Prostate gland (tissue), 2 donors: ENCODE measurements around the gene KIAA1328.

Experiments
- POLR2A ChIP-seq: fragments of 450-650 bp; IDR thresholded peaks from one replicate; pipeline ENCODE4 v1.6.1; 2016; ENCODE audit warnings: antibody characterized with exemption, mild to moderate bottlenecking
- POLR2AphosphoS5 ChIP-seq: sonication (generic); formaldehyde crosslinking; IDR thresholded peaks from one replicate; pipeline ENCODE4 v1.6.1; 2017; ENCODE audit warnings: antibody characterized with exemption
- TF ChIP-seq, protein P1 (sequence below), 4 experiments: fragments of 200-600 bp in 2 of 4; fragments of 450-650 bp in 2 of 4; sonication (generic) in 2 of 4; IDR thresholded peaks; 1 replicate in 3 of 4; 2 replicates in 1 of 4; pipeline ENCODE4 v1.5.1; 2016 to 2019; ENCODE audit warnings: antibody characterized with exemption in 4 of 4, mild to moderate bottlenecking in 2 of 4, moderate library complexity in 2 of 4

GRCh38 chr18:37162551-37162950 is 333.6 kb downstream of the KIAA1328 start:
- TF ChIP-seq, protein P1, sequence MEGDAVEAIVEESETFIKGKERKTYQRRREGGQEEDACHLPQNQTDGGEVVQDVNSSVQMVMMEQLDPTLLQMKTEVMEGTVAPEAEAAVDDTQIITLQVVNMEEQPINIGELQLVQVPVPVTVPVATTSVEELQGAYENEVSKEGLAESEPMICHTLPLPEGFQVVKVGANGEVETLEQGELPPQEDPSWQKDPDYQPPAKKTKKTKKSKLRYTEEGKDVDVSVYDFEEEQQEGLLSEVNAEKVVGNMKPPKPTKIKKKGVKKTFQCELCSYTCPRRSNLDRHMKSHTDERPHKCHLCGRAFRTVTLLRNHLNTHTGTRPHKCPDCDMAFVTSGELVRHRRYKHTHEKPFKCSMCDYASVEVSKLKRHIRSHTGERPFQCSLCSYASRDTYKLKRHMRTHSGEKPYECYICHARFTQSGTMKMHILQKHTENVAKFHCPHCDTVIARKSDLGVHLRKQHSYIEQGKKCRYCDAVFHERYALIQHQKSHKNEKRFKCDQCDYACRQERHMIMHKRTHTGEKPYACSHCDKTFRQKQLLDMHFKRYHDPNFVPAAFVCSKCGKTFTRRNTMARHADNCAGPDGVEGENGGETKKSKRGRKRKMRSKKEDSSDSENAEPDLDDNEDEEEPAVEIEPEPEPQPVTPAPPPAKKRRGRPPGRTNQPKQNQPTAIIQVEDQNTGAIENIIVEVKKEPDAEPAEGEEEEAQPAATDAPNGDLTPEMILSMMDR (IDR thresholded peaks at IDR 0.05): no peak
- no peak for TF ChIP-seq POLR2A
- TF ChIP-seq POLR2AphosphoS5: no peak
